HG03025 (cell line): Measurements from ENCODE around the gene MYOZ2.

Experiments used
- ATAC-seq: cut with Tn5 transposase; IDR thresholded peaks from one replicate; pipeline ENCODE4 v1.9.1; 2021; ENCODE audit warnings: mild to moderate bottlenecking, moderate library complexity; ENCODE audit not compliant: unreplicated experiment, low FRiP score

Gene MYOZ2

DNA sequence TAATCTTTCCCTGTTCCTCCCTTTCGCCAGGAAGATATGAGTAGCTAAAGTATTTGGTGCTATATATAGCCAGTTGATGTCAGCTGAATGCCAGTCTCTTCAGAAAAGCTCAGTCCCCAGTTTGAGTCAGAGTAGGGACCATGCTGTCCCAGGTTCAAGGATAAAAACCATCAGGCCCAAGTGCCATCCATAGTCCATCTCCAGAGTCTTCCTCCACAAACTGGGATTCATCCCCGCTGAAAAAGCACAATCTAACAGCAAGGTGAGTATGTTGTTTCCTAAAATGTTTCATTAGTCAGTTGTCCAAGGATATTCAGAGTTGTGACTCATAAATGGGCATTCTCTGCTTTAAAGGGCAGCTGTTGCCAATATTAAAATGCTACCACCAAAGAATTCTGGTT, at the start of gene MYOZ2:
MYOZ2 (plus strand) TSS at position 112 of the 401 bp plus-strand sequence. CDS start 694 bp downstream, outside the sequence.
- no peak for ATAC-seq

- ATAC-seq: no peak
These were observed 48.5 kb upstream of the MYOZ2 start for GRCh38 chr4:119087121-119087520.

GRCh38 chr4:119087656-119088055, 48.0 kb upstream of the MYOZ2 start:
- ATAC-seq: no peak

- ATAC-seq: no peak
These were observed 42.4 kb upstream of the MYOZ2 start for GRCh38 chr4:119093042-119093827.

- ATAC-seq: no peak
These were observed 38.2 kb upstream of the MYOZ2 start for GRCh38 chr4:119097282-119097900.

DNA sequence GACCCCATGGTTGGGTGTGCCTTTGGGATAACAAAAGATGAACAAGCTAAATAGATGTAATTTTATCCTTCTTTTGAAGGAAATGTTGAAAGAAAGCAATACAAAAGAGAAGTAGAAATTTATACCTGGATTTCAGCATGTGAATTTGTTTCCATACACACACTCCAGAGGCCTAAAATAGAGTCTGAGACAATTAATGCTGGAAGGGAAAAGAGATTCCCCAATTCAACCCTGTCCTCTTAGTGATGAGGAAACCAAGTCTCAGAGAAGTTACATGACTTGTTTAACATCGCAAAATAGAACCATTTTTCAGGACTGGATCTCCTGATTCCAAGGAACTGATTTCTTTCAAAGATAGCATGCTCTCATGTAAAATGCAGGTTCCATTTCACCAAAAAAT, 37.3 kb upstream of the MYOZ2 start:
- ATAC-seq: no peak

DNA sequence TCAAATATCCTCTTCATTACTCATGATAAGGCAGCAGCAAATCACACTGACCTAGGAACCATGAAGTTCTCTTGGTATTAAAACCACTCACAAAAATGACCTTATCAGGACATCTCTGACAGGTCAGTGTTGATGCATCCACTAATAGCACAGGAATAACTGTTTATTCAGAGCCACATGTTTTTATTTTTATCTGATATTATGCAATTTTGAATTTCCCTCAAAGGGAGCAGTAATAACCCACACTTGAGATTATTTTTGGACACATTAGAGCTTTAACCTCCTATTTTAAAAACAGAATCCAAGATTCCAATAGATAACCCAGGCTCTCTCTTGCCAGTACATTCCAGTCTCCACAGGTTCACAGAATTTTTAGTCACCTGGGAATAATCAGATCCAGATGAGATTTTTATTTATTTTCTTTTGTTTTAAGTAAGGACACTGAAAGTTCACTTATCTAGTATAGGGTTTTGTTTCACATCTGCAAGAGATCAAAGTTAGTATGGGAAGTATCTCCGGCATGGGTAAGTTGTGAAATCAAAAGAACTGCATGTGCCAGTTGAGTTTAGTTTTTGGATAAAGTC, 36.3 kb upstream of the MYOZ2 start:
- ATAC-seq: no peak

- no peak for ATAC-seq
These were observed 35.0 kb upstream of the MYOZ2 start for GRCh38 chr4:119100655-119101054.

- ATAC-seq: no peak
These were observed 32.4 kb upstream of the MYOZ2 start for GRCh38 chr4:119103263-119103662.

DNA sequence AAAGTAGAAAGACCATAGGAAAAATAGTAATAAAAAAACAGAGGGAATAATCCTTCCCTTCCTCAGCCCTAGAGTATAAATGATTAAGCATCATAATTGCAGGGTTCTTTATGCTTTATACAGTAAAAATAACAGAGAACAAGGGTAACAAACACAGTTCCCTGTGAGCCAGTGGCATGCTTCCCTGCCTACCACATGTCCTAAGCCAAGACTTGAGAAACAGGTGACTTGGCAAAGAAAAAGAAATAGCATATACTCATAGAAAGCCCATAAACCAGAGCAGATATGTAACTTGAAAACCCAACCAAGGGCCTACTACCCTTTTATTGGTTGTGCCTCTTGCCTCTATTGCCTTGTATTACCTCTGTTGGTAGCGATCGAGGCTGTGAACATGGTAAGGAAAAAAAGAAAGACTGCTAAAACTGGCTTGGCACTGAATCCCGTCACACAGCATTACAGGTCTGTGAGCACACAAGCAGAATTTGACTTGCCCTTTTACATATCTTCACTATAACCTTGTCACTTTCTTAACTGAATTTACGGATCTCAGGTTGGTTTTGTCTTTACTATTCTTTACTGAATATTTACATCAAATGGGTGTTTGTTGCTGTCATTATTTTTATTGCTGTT, 30.9 kb upstream of the MYOZ2 start:
- no peak for ATAC-seq

DNA sequence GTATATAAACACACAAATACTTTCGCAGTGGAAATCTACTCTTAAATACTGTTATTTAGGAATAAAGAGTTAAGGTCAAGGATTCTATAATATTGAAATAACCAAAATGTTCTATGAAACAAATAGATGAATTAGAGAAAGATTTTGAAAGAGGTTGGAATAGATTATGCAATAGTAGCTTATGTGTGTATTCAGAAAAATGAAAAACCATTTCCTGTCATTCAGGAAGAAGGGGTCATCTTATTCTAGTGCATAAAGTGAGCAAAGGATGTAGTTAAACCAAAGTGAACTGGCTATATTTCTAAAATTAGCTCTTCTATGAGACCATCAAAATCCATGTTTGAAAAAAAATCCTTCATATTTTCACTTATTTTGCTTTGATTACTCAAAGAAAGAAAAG, 30.0 kb upstream of the MYOZ2 start:
- no peak for ATAC-seq

- no peak for ATAC-seq
These were observed 29.3 kb upstream of the MYOZ2 start for GRCh38 chr4:119106036-119107000.

DNA sequence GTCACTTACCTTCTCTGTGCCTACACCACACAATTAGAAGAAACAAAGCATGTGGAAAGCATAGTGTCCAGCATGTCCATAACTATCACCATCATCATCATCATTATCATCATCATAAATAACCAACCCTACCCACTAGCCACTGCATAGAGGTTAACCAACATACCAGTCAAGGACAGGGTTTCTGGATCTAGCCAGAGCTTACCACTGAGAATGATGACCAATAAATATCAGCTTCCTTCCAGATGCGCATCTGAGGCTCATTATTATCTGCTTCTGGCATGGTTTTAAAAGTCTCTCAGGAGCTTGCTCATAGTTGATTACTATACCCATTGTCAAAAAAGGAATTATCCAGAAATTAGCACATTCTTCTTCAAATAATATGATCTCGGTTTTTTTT, 25.5 kb upstream of the MYOZ2 start:
- no peak for ATAC-seq

DNA sequence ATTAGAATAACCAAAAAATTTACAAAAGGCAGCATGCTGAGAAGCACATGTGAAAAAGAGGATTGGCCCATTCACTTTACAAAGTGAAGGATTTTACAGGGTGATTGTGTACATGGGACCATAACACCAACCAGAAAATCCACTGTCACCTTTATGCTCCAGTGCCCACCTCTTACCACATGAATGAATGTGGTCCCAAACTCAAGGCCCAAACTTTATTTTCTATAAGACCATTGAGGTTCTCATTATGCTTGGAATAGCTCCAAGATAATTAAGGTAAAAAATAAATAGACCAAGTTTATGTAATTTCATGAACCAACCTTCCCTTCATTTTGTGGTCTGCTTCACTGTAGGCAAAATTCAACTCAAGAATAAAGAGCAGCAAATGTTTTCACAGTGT, 24.3 kb upstream of the MYOZ2 start:
- no peak for ATAC-seq

GRCh38 chr4:119113033-119113655, 22.5 kb upstream of the MYOZ2 start:
- no peak for ATAC-seq

DNA sequence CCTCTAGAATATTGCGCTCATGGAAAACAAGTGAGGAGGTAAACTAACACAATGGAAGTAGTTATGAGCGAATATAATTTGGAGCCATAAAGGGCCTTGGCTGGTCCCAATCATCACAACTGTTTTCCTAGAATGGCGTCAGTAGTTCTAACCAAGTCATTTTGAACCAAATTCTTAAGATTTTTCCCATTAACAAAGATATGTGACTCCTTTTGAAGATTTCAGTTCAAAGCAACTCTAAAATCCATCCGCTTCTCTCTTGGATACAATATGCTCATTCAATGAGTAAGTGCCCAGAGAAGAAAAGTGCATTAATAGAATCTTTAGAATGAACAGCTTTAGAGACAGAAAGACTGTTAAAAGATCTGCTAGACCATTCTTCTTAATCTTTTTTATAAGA, 19.6 kb upstream of the MYOZ2 start:
- no peak for ATAC-seq

GRCh38 chr4:119116925-119117900, 18.4 kb upstream of the MYOZ2 start:
- ATAC-seq: no peak

GRCh38 chr4:119118397-119118796, 17.2 kb upstream of the MYOZ2 start:
- no peak for ATAC-seq

- no peak for ATAC-seq
These were observed 11.3 kb upstream of the MYOZ2 start for GRCh38 chr4:119124352-119124751.
